Caco-2 (cell line): ENCODE data around the gene IMP3. TPM values are rescaled to one million over a fixed set of nuclear protein-coding genes. Genes with fewer than 3 reads are reported as not detected.

ENCODE experiments used
- BruUV-seq: library from RNA; stranded (reverse); fragments of 400-500 nt; replicated peaks from 2 replicates; lab custom pipeline; 2021; lab: Mats Ljungman, UMichigan
- CTCF ChIA-PET: fragments of 300-600 bp; sonication (Branson Sonifier 250); formaldehyde crosslinking; loops from one replicate; lab custom pipeline; 2022; ENCODE audit warnings: antibody characterized with exemption; lab: Charles Lee
- POLR2A ChIA-PET: fragments of 300-600 bp; sonication (Branson Sonifier 250); formaldehyde crosslinking; loops from one replicate; lab custom pipeline; 2022; ENCODE audit warnings: antibody characterized with exemption; lab: Charles Lee
- DNase-seq, 2 experiments: peaks; one replicate each; pipeline versions ENCODE4 v3.0.0 to v3.0.0-alpha.2; 2020 to 2022
- H3K27me3 ChIP-seq: replicated peaks from 2 replicates; pipeline ENCODE4 v1.6.0; 2011; ENCODE audit warnings: low read length; ENCODE audit not compliant: control insufficient read depth, insufficient read depth
- H3K36me3 ChIP-seq: 2 replicates; pipeline ENCODE4 v1.5.1; 2011; ENCODE audit warnings: low read length; ENCODE audit not compliant: control insufficient read depth, insufficient read depth
- H3K4me1 ChIP-seq: fragments of 250-450 bp; sonication (Bioruptor Pico); 2 replicates; pipeline ENCODE4 v1.5.1; 2020; ENCODE audit warnings: mild to moderate bottlenecking
- H3K4me3 ChIP-seq: 2 replicates; pipeline ENCODE4 v1.5.1; 2011; ENCODE audit warnings: low read depth, mild to moderate bottlenecking, control low read depth, low read length
- H3K9me3 ChIP-seq: fragments of 250-450 bp; sonication (Bioruptor Pico); 2 replicates; pipeline ENCODE4 v1.5.1; 2020; ENCODE audit warnings: mild to moderate bottlenecking, moderate library complexity
- H3K27ac Mint-ChIP-seq: one replicate; pipeline ENCODE4 v1.8.0; 2022; ENCODE audit warnings: mixed read lengths; ENCODE audit not compliant: unreplicated experiment
- H3K27me3 Mint-ChIP-seq: one replicate; pipeline ENCODE4 v1.8.0; 2022; ENCODE audit warnings: mixed read lengths; ENCODE audit not compliant: insufficient read depth, unreplicated experiment
- H3K36me3 Mint-ChIP-seq: one replicate; pipeline ENCODE4 v1.8.0; 2022; ENCODE audit warnings: mild to moderate bottlenecking, mixed read lengths; ENCODE audit not compliant: insufficient read depth, unreplicated experiment
- H3K4me1 Mint-ChIP-seq: one replicate; pipeline ENCODE4 v1.8.0; 2022; ENCODE audit warnings: low read depth, mixed read lengths; ENCODE audit not compliant: unreplicated experiment
- H3K4me3 Mint-ChIP-seq: one replicate; pipeline ENCODE4 v1.8.0; 2022; ENCODE audit warnings: mild to moderate bottlenecking, moderate library complexity, mixed read lengths; ENCODE audit not compliant: unreplicated experiment
- H3K9me3 Mint-ChIP-seq: one replicate; pipeline ENCODE4 v1.8.0; 2022; ENCODE audit warnings: mixed read lengths; ENCODE audit not compliant: unreplicated experiment
- CTCF ChIP-seq, 2 experiments: fragments of 200-600 bp in 1 of 2; IDR thresholded peaks; 1 replicate in 1 of 2; 2 replicates in 1 of 2; pipeline versions ENCODE4 v1.5.1 to v1.8.0; 2011 to 2022; ENCODE audit warnings: antibody characterized with exemption in 1 of 2, control low read depth in 1 of 2, inconsistent platforms in 1 of 2, low read depth in 1 of 2, low read length in 1 of 2, mild to moderate bottlenecking in 1 of 2, moderate library complexity in 1 of 2; ENCODE audit not compliant: insufficient read depth in 1 of 2, severe bottlenecking in 1 of 2, unreplicated experiment in 1 of 2
- intact Hi-C: fragments of 100-400 bp; cut with micrococcal nuclease; formaldehyde crosslinking; loops from one replicate; pipeline ENCODE4 v1.10.0; 2022; ENCODE audit not compliant: unreplicated experiment
- total RNA-seq: library from RNA; stranded (reverse); gene quantifications from 2 replicates; pipeline ENCODE4 v1.2.3, GENCODE V29; 2022

The IMP3 gene
- total RNA-seq, 1 experiment from 2014 or later, result 60.4 TPM

- Mint-ChIP-seq H3K4me3 (no peak overlapping the region), H3K9me3 (no peaks in the 10 kb centered on the region), H3K27me3 (no peaks in the 10 kb centered on the region), H3K36me3 (no peaks in the 10 kb centered on the region), H3K27ac (no peak overlapping the region), H3K4me1 (peaks cover 30% of the 10 kb centered on the region)
- no peak for DNase-seq
- H3K27me3 ChIP-seq, result no peaks in the 10 kb centered on the region
- no TSS peak for BruUV-seq
- H3K36me3 ChIP-seq, result no peaks in the 10 kb centered on the region
- peaks cover 30% of the 10 kb centered on the region for H3K4me1 ChIP-seq
- ChIA-PET CTCF (interaction anchor here (0.6 kb wide), 1 partner anchor 1019 kb away, joined by 8 read pairs; no protein-coding TSS in a partner anchor), POLR2A (no interaction called here)
- H3K9me3 ChIP-seq, result no peaks in the 10 kb centered on the region
- no peak for TF ChIP-seq CTCF (IDR thresholded peaks at IDR 0.05; ENCODE audit: insufficient read depth in 1 of 2, low read depth in 1 of 2, low read length in 1 of 2, severe bottlenecking in 1 of 2, unreplicated experiment in 1 of 2)
- intact Hi-C loops, result no loop called here
- no peak overlapping the region for H3K4me3 ChIP-seq
These were observed 45.7 kb downstream of the IMP3 start for GRCh38 chr15:75594276-75594675.

- peak overlapping the region; percentile 6 for H3K4me3 Mint-ChIP-seq
- Histone ChIP-seq H3K4me3 (no peak overlapping the region), H3K36me3 (no peaks in the 10 kb centered on the region), H3K9me3 (no peaks in the 10 kb centered on the region), H3K27me3 (no peaks in the 10 kb centered on the region), H3K4me1 (peaks cover 13% of the 10 kb centered on the region)
- H3K27me3 Mint-ChIP-seq, result no peaks in the 10 kb centered on the region
- intact Hi-C loops, result no loop called here
- H3K9me3 Mint-ChIP-seq, result no peaks in the 10 kb centered on the region
- TF ChIP-seq CTCF (IDR thresholded peaks at IDR 0.05; ENCODE audit: insufficient read depth in 1 of 2, low read depth in 1 of 2, low read length in 1 of 2, severe bottlenecking in 1 of 2, unreplicated experiment in 1 of 2), result no peak
- POLR2A ChIA-PET, result interaction anchor here (1.0 kb wide), 1 partner anchor 48 kb away, joined by 4 read pairs; the partner anchor contains the start of gene IMP3
- DNase-seq, result peak; percentile 61 to 67
- H3K27ac Mint-ChIP-seq, result peak overlapping the region; percentile 74
- H3K36me3 Mint-ChIP-seq, result peaks cover 3% of the 10 kb centered on the region
- peaks cover 13% of the 10 kb centered on the region for H3K4me1 Mint-ChIP-seq
- CTCF ChIA-PET, result interaction anchor here (0.6 to 1.2 kb wide), 3 partner anchors 13 to 138 kb away, joined by 3 to 4 read pairs (median 4); partner anchors contain the start of genes PTPN9 and SNUPN
- BruUV-seq, result no TSS peak
These were observed 48.2 kb downstream of the IMP3 start for GRCh38 chr15:75591655-75592364.

GRCh38 chr15:75590239-75590638 lies 49.8 kb downstream of the IMP3 start:
- no peak overlapping the region for H3K27ac Mint-ChIP-seq
- CTCF ChIA-PET, result no interaction called here
- H3K4me1 Mint-ChIP-seq, result peaks cover 10% of the 10 kb centered on the region
- BruUV-seq, result no TSS peak
- no peaks in the 10 kb centered on the region for H3K9me3 ChIP-seq
- no peak overlapping the region for H3K4me3 ChIP-seq
- POLR2A ChIA-PET, result no interaction called here
- H3K9me3 Mint-ChIP-seq, result no peaks in the 10 kb centered on the region
- H3K4me3 Mint-ChIP-seq, result no peak overlapping the region
- intact Hi-C loops, result no loop called here
- no peak for DNase-seq
- peaks cover 12% of the 10 kb centered on the region for H3K4me1 ChIP-seq
- H3K27me3 Mint-ChIP-seq, result no peaks in the 10 kb centered on the region
- peaks cover 4% of the 10 kb centered on the region for H3K36me3 Mint-ChIP-seq
- no peaks in the 10 kb centered on the region for H3K27me3 ChIP-seq
- no peak for TF ChIP-seq CTCF (IDR thresholded peaks at IDR 0.05; ENCODE audit: insufficient read depth in 1 of 2, low read depth in 1 of 2, low read length in 1 of 2, severe bottlenecking in 1 of 2, unreplicated experiment in 1 of 2)
- H3K36me3 ChIP-seq, result no peaks in the 10 kb centered on the region

Other genes starting within 250 kb of the IMP3 start
- 64.4 and 67.1 TPM in 2 replicates for gene SIN3A, start 188.5 kb downstream of the IMP3 start, total RNA-seq
- gene PTPN9, start 60.9 kb downstream of the IMP3 start, total RNA-seq, result 25.4 and 27.7 TPM in 2 replicates
- 10.6 and 12.5 TPM in 2 replicates for gene SNUPN, start 14.5 kb downstream of the IMP3 start, total RNA-seq
- gene SNX33, start 7.7 kb upstream of the IMP3 start, total RNA-seq, result 17.9 and 19.4 TPM in 2 replicates
- 0.12 and 0.20 TPM in 2 replicates for gene CSPG4, start 72.6 kb upstream of the IMP3 start, total RNA-seq
- gene UBE2Q2, start 203.2 kb upstream of the IMP3 start, total RNA-seq, result 40.5 and 41.9 TPM in 2 replicates